ENCODE results near the gene SH3RF1.

The SH3RF1 gene

GRCh38 chr4:169163947-169164668 is 106.6 kb downstream of the SH3RF1 start:
- DNase-seq (ENCODE audit: low spot score): no peak
- no peak for TF ChIP-seq CTCF (IDR thresholded peaks at IDR 0.05; ENCODE audit: extremely low read depth, missing control alignments)

GRCh38 chr4:169163495-169163894 is 107.3 kb downstream of the SH3RF1 start:
- no peak for TF ChIP-seq CTCF (IDR thresholded peaks at IDR 0.05; ENCODE audit: extremely low read depth, missing control alignments)
- no peak for DNase-seq (ENCODE audit: low spot score)

- DNase-seq (ENCODE audit: low spot score): no peak
- TF ChIP-seq CTCF (IDR thresholded peaks at IDR 0.05; ENCODE audit: extremely low read depth, missing control alignments): no peak
Measured at GRCh38 chr4:169160825-169161224, 109.9 kb downstream of the SH3RF1 start.

- TF ChIP-seq CTCF (IDR thresholded peaks at IDR 0.05; ENCODE audit: extremely low read depth, missing control alignments): no peak
- DNase-seq (ENCODE audit: low spot score): no peak
Measured at GRCh38 chr4:169159624-169160171, 111.1 kb downstream of the SH3RF1 start.

- DNase-seq (ENCODE audit: low spot score): no peak
- no peak for TF ChIP-seq CTCF (IDR thresholded peaks at IDR 0.05; ENCODE audit: extremely low read depth, missing control alignments)
Measured at GRCh38 chr4:169158861-169159260, 111.9 kb downstream of the SH3RF1 start.

GRCh38 chr4:169158046-169158445 is 112.7 kb downstream of the SH3RF1 start:
- no peak for TF ChIP-seq CTCF (IDR thresholded peaks at IDR 0.05; ENCODE audit: extremely low read depth, missing control alignments)
- DNase-seq (ENCODE audit: low spot score): no peak

GRCh38 chr4:169156392-169156791 is 114.4 kb downstream of the SH3RF1 start:
- no peak for TF ChIP-seq CTCF (IDR thresholded peaks at IDR 0.05; ENCODE audit: extremely low read depth, missing control alignments)
- no peak for DNase-seq (ENCODE audit: low spot score)

Measured in GM20000 (cell line).